ENCODE results near the gene DNAH2.

DNA sequence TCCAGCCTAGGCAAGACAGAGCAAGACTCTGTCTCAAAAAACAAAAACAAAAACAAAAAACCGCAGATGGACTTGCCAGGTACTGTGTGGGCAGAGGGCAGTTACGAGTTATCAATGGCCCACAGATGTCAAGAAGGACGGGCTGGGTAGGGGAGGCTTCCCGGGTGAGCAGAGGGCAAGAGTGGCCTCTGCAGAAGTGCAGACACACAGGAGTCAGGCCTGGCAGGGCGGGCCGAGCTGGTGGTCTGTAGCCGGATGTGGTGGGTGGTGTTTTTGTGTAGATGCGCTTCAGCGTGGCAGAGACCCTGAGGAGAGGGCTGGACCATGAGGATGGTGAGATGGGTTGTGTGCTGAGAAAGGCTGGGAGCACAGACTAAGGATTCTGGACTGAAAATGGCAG is 71.6 kb downstream of the DNAH2 start:
- TF ChIP-seq, protein P1, sequence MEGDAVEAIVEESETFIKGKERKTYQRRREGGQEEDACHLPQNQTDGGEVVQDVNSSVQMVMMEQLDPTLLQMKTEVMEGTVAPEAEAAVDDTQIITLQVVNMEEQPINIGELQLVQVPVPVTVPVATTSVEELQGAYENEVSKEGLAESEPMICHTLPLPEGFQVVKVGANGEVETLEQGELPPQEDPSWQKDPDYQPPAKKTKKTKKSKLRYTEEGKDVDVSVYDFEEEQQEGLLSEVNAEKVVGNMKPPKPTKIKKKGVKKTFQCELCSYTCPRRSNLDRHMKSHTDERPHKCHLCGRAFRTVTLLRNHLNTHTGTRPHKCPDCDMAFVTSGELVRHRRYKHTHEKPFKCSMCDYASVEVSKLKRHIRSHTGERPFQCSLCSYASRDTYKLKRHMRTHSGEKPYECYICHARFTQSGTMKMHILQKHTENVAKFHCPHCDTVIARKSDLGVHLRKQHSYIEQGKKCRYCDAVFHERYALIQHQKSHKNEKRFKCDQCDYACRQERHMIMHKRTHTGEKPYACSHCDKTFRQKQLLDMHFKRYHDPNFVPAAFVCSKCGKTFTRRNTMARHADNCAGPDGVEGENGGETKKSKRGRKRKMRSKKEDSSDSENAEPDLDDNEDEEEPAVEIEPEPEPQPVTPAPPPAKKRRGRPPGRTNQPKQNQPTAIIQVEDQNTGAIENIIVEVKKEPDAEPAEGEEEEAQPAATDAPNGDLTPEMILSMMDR (IDR thresholded peaks at IDR 0.05; ENCODE audit: insufficient read depth, low read length, poor library complexity, severe bottlenecking), result no peak
- TF ChIP-seq EZH2phosphoT487 (conservative IDR thresholded peaks at IDR 0.05; ENCODE audit: low read length), result no peak

Measured in SU-DHL-6 (cell line).